Thyroid gland (tissue), 4 donors: ENCODE measurements around the gene PBX1. TPM values are rescaled to one million over a fixed set of nuclear protein-coding genes. Genes with fewer than 3 reads are reported as not detected.

Experiments used
- DNase-seq, 2 donors: peaks; one replicate each; pipeline ENCODE4 v3.0.0-alpha.2; 2019
- H3K27ac ChIP-seq, 3 donors: fragments of 200-600 bp; sonication (generic); 1 replicate in 2 of 3; 2 replicates in 1 of 3; pipeline ENCODE4 v1.5.1; 2016 to 2019; ENCODE audit warnings: mild to moderate bottlenecking in 1 of 3, moderate library complexity in 1 of 3
- H3K27me3 ChIP-seq: fragments of 200-600 bp; sonication (generic); one replicate; pipeline ENCODE4 v1.5.1; 2019
- H3K36me3 ChIP-seq, 2 donors: fragments of 200-600 bp; sonication (generic); one replicate each; pipeline ENCODE4 v1.5.1; 2016 to 2019
- H3K4me1 ChIP-seq, 2 donors: fragments of 200-600 bp; sonication (generic); one replicate each; pipeline ENCODE4 v1.5.1; 2017 to 2019
- H3K4me3 ChIP-seq, 3 donors: fragments of 200-600 bp; sonication (generic); replicated peaks in 1 of 3; 1 replicate in 2 of 3; 2 replicates in 1 of 3; pipeline ENCODE4 v1.5.1; 2016; ENCODE audit warnings: mild to moderate bottlenecking in 1 of 3
- H3K9me3 ChIP-seq: fragments of 200-600 bp; sonication (generic); one replicate; pipeline ENCODE4 v1.5.1; 2017
- POLR2A ChIP-seq, 2 donors: fragments of 450-650 bp; IDR thresholded peaks; one replicate each; pipeline ENCODE4 v1.6.1; 2017; ENCODE audit warnings: antibody characterized with exemption in 2 of 2, mild to moderate bottlenecking in 2 of 2, moderate library complexity in 1 of 2
- WGBS, 2 donors: methylation state at CpG; one replicate each; pipeline ENCODE4 v1.1.5; 2017; 5-methylcytosine and 5-hydroxymethylcytosine counted together
- intact Hi-C: fragments of 100-400 bp; cut with DNase I; formaldehyde crosslinking; loops from one replicate; pipeline ENCODE4 v1.15.1; 2023
- total RNA-seq, 4 donors: library from RNA; depleted of rRNA; stranded (reverse); fragments of >200 nt; gene quantifications; one replicate each; pipeline ENCODE4 v1.2.3, GENCODE V29; 2016
- TF ChIP-seq, protein P1 (sequence below), 6 experiments: fragments of 200-600 bp in 3 of 6; fragments of 450-650 bp in 3 of 6; sonication (generic) in 3 of 6; IDR thresholded peaks; one replicate each; pipeline ENCODE4 v1.5.1; 2016 to 2019; ENCODE audit warnings: antibody characterized with exemption in 6 of 6, mild to moderate bottlenecking in 2 of 6, inconsistent platforms in 1 of 6, moderate library complexity in 1 of 6

The PBX1 gene
- total RNA-seq, 4 donors from 2014 or later = 79.0 to 159 (median 102) TPM

DNA sequence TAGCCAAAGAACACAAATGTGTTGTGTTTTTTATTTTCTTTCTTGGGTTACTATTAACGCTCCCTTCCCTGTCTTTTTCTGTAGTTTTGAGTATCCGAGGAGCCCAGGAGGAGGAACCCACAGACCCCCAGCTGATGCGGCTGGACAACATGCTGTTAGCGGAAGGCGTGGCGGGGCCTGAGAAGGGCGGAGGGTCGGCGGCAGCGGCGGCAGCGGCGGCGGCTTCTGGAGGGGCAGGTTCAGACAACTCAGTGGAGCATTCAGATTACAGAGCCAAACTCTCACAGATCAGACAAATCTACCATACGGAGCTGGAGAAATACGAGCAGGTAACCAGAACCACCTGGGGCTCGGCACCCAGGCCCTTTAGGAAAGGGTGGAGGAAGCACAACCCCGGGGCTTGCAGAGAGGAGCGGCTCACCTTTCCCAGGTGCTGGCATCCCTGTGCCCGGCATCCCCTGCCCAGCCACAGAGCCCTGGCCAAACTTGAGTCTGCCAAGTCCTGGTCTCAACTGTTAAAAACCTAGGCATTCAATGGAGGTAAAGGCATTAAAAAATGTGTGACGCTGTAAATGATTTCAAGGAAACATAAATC lies 233.5 kb downstream of the PBX1 start:
- no peak for DNase-seq
- 95 to 96% methylated on average over 21 of the region's 21 CpGs for WGBS, 2 donors
- TF ChIP-seq POLR2A (IDR thresholded peaks at IDR 0.05) = no peak
- TF ChIP-seq, protein P1, sequence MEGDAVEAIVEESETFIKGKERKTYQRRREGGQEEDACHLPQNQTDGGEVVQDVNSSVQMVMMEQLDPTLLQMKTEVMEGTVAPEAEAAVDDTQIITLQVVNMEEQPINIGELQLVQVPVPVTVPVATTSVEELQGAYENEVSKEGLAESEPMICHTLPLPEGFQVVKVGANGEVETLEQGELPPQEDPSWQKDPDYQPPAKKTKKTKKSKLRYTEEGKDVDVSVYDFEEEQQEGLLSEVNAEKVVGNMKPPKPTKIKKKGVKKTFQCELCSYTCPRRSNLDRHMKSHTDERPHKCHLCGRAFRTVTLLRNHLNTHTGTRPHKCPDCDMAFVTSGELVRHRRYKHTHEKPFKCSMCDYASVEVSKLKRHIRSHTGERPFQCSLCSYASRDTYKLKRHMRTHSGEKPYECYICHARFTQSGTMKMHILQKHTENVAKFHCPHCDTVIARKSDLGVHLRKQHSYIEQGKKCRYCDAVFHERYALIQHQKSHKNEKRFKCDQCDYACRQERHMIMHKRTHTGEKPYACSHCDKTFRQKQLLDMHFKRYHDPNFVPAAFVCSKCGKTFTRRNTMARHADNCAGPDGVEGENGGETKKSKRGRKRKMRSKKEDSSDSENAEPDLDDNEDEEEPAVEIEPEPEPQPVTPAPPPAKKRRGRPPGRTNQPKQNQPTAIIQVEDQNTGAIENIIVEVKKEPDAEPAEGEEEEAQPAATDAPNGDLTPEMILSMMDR (IDR thresholded peaks at IDR 0.05) = no peak
- H3K4me1 ChIP-seq = peaks cover 5 to 28% of the 10 kb centered on the region in 2 donors
- no peaks in the 10 kb centered on the region for H3K27me3 ChIP-seq
- no peak overlapping the region for H3K27ac ChIP-seq
- H3K9me3 ChIP-seq = no peaks in the 10 kb centered on the region
- no peak overlapping the region for H3K4me3 ChIP-seq
- intact Hi-C loops = no loop called here
- peaks cover 0 to 11% of the 10 kb centered on the region in 2 donors for H3K36me3 ChIP-seq

- TF ChIP-seq POLR2A (IDR thresholded peaks at IDR 0.05) = no peak
- TF ChIP-seq, protein P1 (IDR thresholded peaks at IDR 0.05) = no peak
- H3K27me3 ChIP-seq = no peaks in the 10 kb centered on the region
- intact Hi-C loops = no loop called here
- H3K9me3 ChIP-seq = no peaks in the 10 kb centered on the region
- WGBS, 2 donors = 65 to 86% methylated on average over 2 of the region's 2 CpGs
- peaks cover 3 to 22% of the 10 kb centered on the region in 2 donors for H3K4me1 ChIP-seq
- H3K4me3 ChIP-seq = no peak overlapping the region
- H3K27ac ChIP-seq = peak overlapping the region in 2 of 3 donors; percentile 0 to 33
- peak in 1 of 2 donors; percentile 39 for DNase-seq
- H3K36me3 ChIP-seq = peaks cover 0 to 11% of the 10 kb centered on the region in 2 donors
Observed at GRCh38 chr1:164794356-164794755, 235.4 kb downstream of the PBX1 start.

DNA sequence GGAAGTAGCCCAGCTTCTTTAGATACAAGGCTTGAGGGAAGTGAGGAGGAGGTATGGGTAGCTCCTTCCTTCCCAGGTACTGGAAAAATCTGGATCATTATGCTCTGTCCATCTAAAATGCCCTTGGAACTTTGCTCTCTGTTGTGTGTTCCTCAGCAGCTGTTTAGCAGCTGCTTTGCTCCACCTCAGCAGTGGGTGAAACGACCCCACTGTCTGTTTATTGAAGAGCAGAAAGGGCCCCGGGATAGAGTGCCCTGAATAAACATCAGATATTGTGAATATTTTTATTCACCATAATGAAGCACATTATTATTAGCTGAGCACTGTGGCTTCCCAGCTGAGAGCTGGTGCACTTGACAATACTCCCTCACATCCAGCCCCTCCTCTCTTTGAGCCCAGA lies 237.9 kb downstream of the PBX1 start:
- 52 to 53% methylated on average over 2 of the region's 2 CpGs for WGBS, 2 donors
- no peaks in the 10 kb centered on the region for H3K27me3 ChIP-seq
- intact Hi-C loops = no loop called here
- H3K27ac ChIP-seq = no peak overlapping the region
- H3K36me3 ChIP-seq = peaks cover 4 to 21% of the 10 kb centered on the region in 2 donors
- H3K4me1 ChIP-seq = peaks cover 0 to 12% of the 10 kb centered on the region in 2 donors
- no peak for TF ChIP-seq POLR2A (IDR thresholded peaks at IDR 0.05)
- TF ChIP-seq, protein P1 (IDR thresholded peaks at IDR 0.05) = no peak
- no peak overlapping the region for H3K4me3 ChIP-seq
- no peak for DNase-seq
- no peaks in the 10 kb centered on the region for H3K9me3 ChIP-seq

- H3K4me3 ChIP-seq = no peak overlapping the region
- no peaks in the 10 kb centered on the region for H3K27me3 ChIP-seq
- no peak for DNase-seq
- H3K27ac ChIP-seq = no peak overlapping the region
- H3K9me3 ChIP-seq = no peaks in the 10 kb centered on the region
- peaks cover 4 to 10% of the 10 kb centered on the region in 2 donors for H3K36me3 ChIP-seq
- peaks cover 8 to 10% of the 10 kb centered on the region in 2 donors for H3K4me1 ChIP-seq
- 91 to 93% methylated on average over 6 of the region's 6 CpGs for WGBS, 2 donors
- no peak for TF ChIP-seq POLR2A (IDR thresholded peaks at IDR 0.05)
- TF ChIP-seq, protein P1 (IDR thresholded peaks at IDR 0.05) = no peak
- intact Hi-C loops = no loop called here
Observed at GRCh38 chr1:164801246-164801731, 242.3 kb downstream of the PBX1 start.

DNA sequence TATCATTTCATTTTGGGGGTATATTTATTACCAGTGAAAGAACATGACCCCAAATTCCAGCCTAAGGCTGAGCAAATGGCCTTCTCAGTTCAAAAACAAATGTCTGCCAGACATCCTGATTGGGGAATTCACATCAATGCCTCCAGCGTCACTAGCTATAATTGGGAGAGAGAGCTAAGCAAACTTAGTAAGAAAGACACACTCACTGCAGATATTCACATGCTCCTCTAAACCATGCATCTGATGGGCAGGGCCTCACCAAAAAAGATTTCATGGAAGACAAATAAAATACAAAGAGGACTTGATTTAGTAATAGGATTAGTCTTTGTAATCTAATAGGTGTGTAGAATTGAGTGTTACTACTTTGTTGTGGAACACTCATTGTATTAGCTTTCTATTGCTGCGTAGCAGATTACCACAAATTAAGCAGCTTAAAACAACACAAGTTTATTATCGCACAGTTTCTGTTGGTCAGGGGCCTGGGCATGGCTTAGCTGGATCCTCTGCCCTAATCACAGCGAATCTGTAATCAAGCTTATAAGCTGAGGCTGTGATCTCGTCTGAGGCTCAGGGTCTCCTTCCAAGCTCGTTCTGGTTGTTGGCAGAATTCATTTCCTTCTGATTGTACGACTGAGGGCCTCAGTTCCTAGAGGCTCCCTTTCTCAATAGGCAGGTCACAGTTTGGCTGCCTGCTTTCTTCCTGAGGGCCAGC lies 243.0 kb downstream of the PBX1 start:
- TF ChIP-seq, protein P1 (IDR thresholded peaks at IDR 0.05) = no peak
- no peak for TF ChIP-seq POLR2A (IDR thresholded peaks at IDR 0.05)
- no peaks in the 10 kb centered on the region for H3K27me3 ChIP-seq
- no peak for DNase-seq
- intact Hi-C loops = no loop called here
- peaks cover 4 to 10% of the 10 kb centered on the region in 2 donors for H3K36me3 ChIP-seq
- 73 to 79% methylated on average over 7 of the region's 7 CpGs for WGBS, 2 donors
- H3K4me1 ChIP-seq = peaks cover 8 to 10% of the 10 kb centered on the region in 2 donors
- H3K4me3 ChIP-seq = no peak overlapping the region
- no peaks in the 10 kb centered on the region for H3K9me3 ChIP-seq
- H3K27ac ChIP-seq = no peak overlapping the region
